IMR-90 (cell line): ENCODE results near the gene DUSP8. TPM values are rescaled to one million over a fixed set of nuclear protein-coding genes. Genes with fewer than 3 reads are reported as not detected.

Experiments used
- ATAC-seq: fragments of 200-7000 bp; cut with Tn5 transposase; 2 replicates; pipeline ENCODE4 v1.9.1; 2020; ENCODE audit warnings: low read depth, mild to moderate bottlenecking, moderate library complexity
- BruUV-seq: library from RNA; stranded (reverse); fragments of 400-500 nt; replicated peaks from 2 replicates; lab custom pipeline; 2021; lab: Mats Ljungman, UMichigan
- CTCF ChIA-PET: fragments of 300-600 bp; formaldehyde crosslinking; extraction: SDS; loops from one replicate; lab custom pipeline; 2021; ENCODE audit warnings: antibody characterized with exemption; lab: Yijun Ruan, JAX
- POLR2A ChIA-PET: fragments of 300-600 bp; sonication (Branson Sonifier 250); formaldehyde crosslinking; loops from one replicate; lab custom pipeline; 2022; ENCODE audit warnings: antibody characterized with exemption; ENCODE audit not compliant: unreplicated experiment; lab: Charles Lee
- DNase-seq: peaks from one replicate; pipeline ENCODE4 v3.0.0; 2013
- H2AFZ ChIP-seq: replicated peaks from 2 replicates; pipeline ENCODE3; 2013; ENCODE audit warnings: low read length, mild to moderate bottlenecking; ENCODE audit not compliant: poor library complexity
- H2AK5ac ChIP-seq: 2 replicates; pipeline ENCODE4 v1.6.1; 2013; ENCODE audit warnings: low read depth, low read length, inconsistent platforms
- H2AK9ac ChIP-seq: replicated peaks from 2 replicates; pipeline ENCODE3; 2013; ENCODE audit warnings: mild to moderate bottlenecking, low read depth, low read length, moderate library complexity; ENCODE audit not compliant: poor library complexity
- H2BK120ac ChIP-seq: 2 replicates; pipeline ENCODE4 v1.6.1; 2013; ENCODE audit warnings: low read depth, low read length, inconsistent platforms
- H2BK15ac ChIP-seq: 3 replicates; pipeline ENCODE4 v1.6.1; 2013; ENCODE audit warnings: low read depth, low read length, inconsistent platforms
- H2BK20ac ChIP-seq: 2 replicates; pipeline ENCODE4 v1.6.1; 2013; ENCODE audit warnings: low read depth, mild to moderate bottlenecking, inconsistent platforms, low read length, moderate library complexity
- H2BK5ac ChIP-seq: 2 replicates; pipeline ENCODE4 v1.6.1; 2013; ENCODE audit warnings: mild to moderate bottlenecking, low read depth, low read length, inconsistent platforms; ENCODE audit not compliant: poor library complexity, severe bottlenecking
- H3K14ac ChIP-seq: replicated peaks from 2 replicates; pipeline ENCODE4 v1.6.1; 2013; ENCODE audit warnings: low read depth, low read length, inconsistent platforms
- H3K18ac ChIP-seq: 2 replicates; pipeline ENCODE4 v1.6.1; 2013; ENCODE audit warnings: low read depth, low read length, control low read depth
- H3K23ac ChIP-seq: 2 replicates; pipeline ENCODE4 v1.6.1; 2013; ENCODE audit warnings: low read depth, low read length, inconsistent platforms
- H3K27ac ChIP-seq: 2 replicates; pipeline ENCODE4 v1.5.1; 2013; ENCODE audit warnings: mild to moderate bottlenecking, control low read depth, low read length; ENCODE audit not compliant: insufficient read depth
- H3K27me3 ChIP-seq: 2 replicates; pipeline ENCODE4 v1.6.1; 2013; ENCODE audit warnings: low read length; ENCODE audit not compliant: control insufficient read depth, insufficient read depth
- H3K36me3 ChIP-seq: 2 replicates; pipeline ENCODE4 v1.6.1; 2013; ENCODE audit warnings: low read length, mixed read lengths; ENCODE audit not compliant: control insufficient read depth, insufficient read depth
- H3K4ac ChIP-seq: 2 replicates; pipeline ENCODE4 v1.6.1; 2013; ENCODE audit warnings: low read depth, low read length, inconsistent platforms
- H3K4me1 ChIP-seq: 2 replicates; pipeline ENCODE4 v1.6.1; 2013; ENCODE audit warnings: low read length, mixed read lengths; ENCODE audit not compliant: control insufficient read depth, insufficient read depth
- H3K4me2 ChIP-seq: 2 replicates; pipeline ENCODE4 v1.6.1; 2013; ENCODE audit warnings: low read depth, mild to moderate bottlenecking, control low read depth, low read length, moderate library complexity
- H3K4me3 ChIP-seq: 2 replicates; pipeline ENCODE4 v1.5.1; 2013; ENCODE audit warnings: low read depth, mild to moderate bottlenecking, control low read depth, low read length, moderate library complexity; ENCODE audit not compliant: insufficient read depth
- H3K56ac ChIP-seq: 2 replicates; pipeline ENCODE4 v1.6.1; 2013; ENCODE audit warnings: low read length, inconsistent platforms; ENCODE audit not compliant: insufficient read depth; ENCODE audit errors: extremely low read depth
- H3K79me1 ChIP-seq, 2 experiments: 2 replicates each; pipeline ENCODE4 v1.6.1; 2013; ENCODE audit warnings: low read length in 2 of 2, inconsistent platforms in 1 of 2, low read depth in 1 of 2
- H3K9ac ChIP-seq: 2 replicates; pipeline ENCODE4 v1.6.1; 2013; ENCODE audit warnings: low read depth, low read length, control low read depth
- H3K9me1 ChIP-seq: 2 replicates; pipeline ENCODE4 v1.6.1; 2013; ENCODE audit warnings: low read length, inconsistent platforms; ENCODE audit not compliant: insufficient read depth
- H3K9me3 ChIP-seq: 2 replicates; pipeline ENCODE4 v1.6.1; 2013; ENCODE audit warnings: low read length; ENCODE audit not compliant: control insufficient read depth, insufficient read depth
- H4K20me1 ChIP-seq: 2 replicates; pipeline ENCODE4 v1.6.1; 2013; ENCODE audit warnings: low read length, inconsistent platforms; ENCODE audit not compliant: insufficient read depth
- H4K5ac ChIP-seq: 2 replicates; pipeline ENCODE4 v1.6.1; 2013; ENCODE audit warnings: mild to moderate bottlenecking, low read depth, low read length, control low read depth
- H4K8ac ChIP-seq, 2 experiments: 2 replicates each; pipeline ENCODE4 v1.6.1; 2013; ENCODE audit warnings: low read depth in 2 of 2, low read length in 2 of 2, control low read depth in 1 of 2, inconsistent platforms in 1 of 2
- H4K91ac ChIP-seq: 2 replicates; pipeline ENCODE4 v1.6.1; 2013; ENCODE audit warnings: low read depth, low read length, inconsistent platforms; ENCODE audit not compliant: insufficient read depth
- BHLHE40 ChIP-seq: fragments of 150-350 bp; IDR thresholded peaks from 2 replicates; pipeline ENCODE4 v1.6.1; 2016; ENCODE audit warnings: mild to moderate bottlenecking, low read depth, low read length
- CEBPB ChIP-seq: IDR thresholded peaks from 2 replicates; pipeline ENCODE4 v1.6.1; 2012; ENCODE audit warnings: low read depth, low read length, improper control_type of control experiment
- CHD1 ChIP-seq: IDR thresholded peaks from 2 replicates; pipeline ENCODE4 v1.6.1; 2012; ENCODE audit warnings: low read depth, low read length, improper control_type of control experiment
- FOS ChIP-seq: fragments of 150-350 bp; IDR thresholded peaks from 2 replicates; pipeline ENCODE4 v1.6.1; 2016; ENCODE audit warnings: low read depth, low read length
- MAFK ChIP-seq: IDR thresholded peaks from 2 replicates; pipeline ENCODE4 v1.6.1; 2012; ENCODE audit warnings: low read depth, low read length, improper control_type of control experiment
- MAZ ChIP-seq: IDR thresholded peaks from 2 replicates; pipeline ENCODE4 v1.6.1; 2012; ENCODE audit warnings: low read depth, mild to moderate bottlenecking, low read length, improper control_type of control experiment, moderate library complexity, borderline replicate concordance
- MXI1 ChIP-seq: IDR thresholded peaks from 2 replicates; pipeline ENCODE4 v1.6.1; 2012; ENCODE audit warnings: low read depth, mild to moderate bottlenecking, low read length, moderate library complexity, borderline replicate concordance
- NFE2L2 ChIP-seq: fragments of 150-350 bp; IDR thresholded peaks from 2 replicates; pipeline ENCODE4 v1.6.1; 2016; ENCODE audit warnings: low read depth, mild to moderate bottlenecking, low read length
- POLR2A ChIP-seq: IDR thresholded peaks from 2 replicates; pipeline ENCODE4 v1.6.1; 2012; ENCODE audit warnings: mild to moderate bottlenecking, low read depth, low read length
- RAD21 ChIP-seq: IDR thresholded peaks from 2 replicates; pipeline ENCODE4 v1.6.1; 2012; ENCODE audit warnings: low read length, improper control_type of control experiment
- RCOR1 ChIP-seq: IDR thresholded peaks from 2 replicates; pipeline ENCODE4 v1.6.1; 2012; ENCODE audit warnings: mild to moderate bottlenecking, low read length, improper control_type of control experiment; ENCODE audit not compliant: insufficient replicate concordance
- RFX5 ChIP-seq: IDR thresholded peaks from 2 replicates; pipeline ENCODE4 v1.8.0; 2012; ENCODE audit warnings: low read depth, mild to moderate bottlenecking, low read length, moderate library complexity
- SMC3 ChIP-seq: fragments of 150-350 bp; IDR thresholded peaks from 2 replicates; pipeline ENCODE4 v1.6.1; 2016; ENCODE audit warnings: low read depth, mild to moderate bottlenecking, antibody characterized with exemption, low read length, moderate library complexity
- WGBS, 2 experiments: methylation state at CpG; one replicate each; pipeline versions ENCODE4 v1.1.5 to v1.1.7; 2013; ENCODE audit warnings: missing lambda C conversion rate in 2 of 2; ENCODE audit not compliant: insufficient read length in 1 of 2; ENCODE audit errors: extremely low coverage in 2 of 2; 5-methylcytosine and 5-hydroxymethylcytosine counted together
- dilution Hi-C: fragments of 300-500 bp; cut with HindIII; formaldehyde crosslinking; loops from one replicate; pipeline ENCODE4 v1.14.3; 2018; ENCODE audit warnings: low sequenced_read_pairs; ENCODE audit not compliant: unreplicated experiment
- in situ Hi-C: fragments of 300-500 bp; cut with MboI; formaldehyde crosslinking; loops from 3 replicates; pipeline ENCODE4 v1.14.3; 2019; ENCODE audit warnings: low sequenced_read_pairs, inconsistent platforms, mixed read lengths
- intact Hi-C: fragments of 100-400 bp; cut with micrococcal nuclease; formaldehyde crosslinking; loops from 2 replicates; pipeline ENCODE4 v1.10.0; 2022
- polyA plus RNA-seq, 3 experiments: library from polyadenylated mRNA; depleted of rRNA; stranded (reverse); fragments of >200 nt; gene quantifications; 2 replicates each; pipeline ENCODE4 v1.2.3, GENCODE V29; 2012; ENCODE audit warnings: low replicate concordance in 1 of 3
- total RNA-seq: library from RNA; depleted of rRNA; stranded (reverse); fragments of >200 nt; gene quantifications from 2 replicates; pipeline ENCODE4 v1.2.3, GENCODE V29; 2012
- TF ChIP-seq, protein P1 (sequence below): conservative IDR thresholded peaks from 2 replicates; pipeline ENCODE4 v1.5.1; 2012; ENCODE audit warnings: mild to moderate bottlenecking, low read depth, low read length, improper control_type of control experiment
- TF ChIP-seq, protein P2 (sequence below): fragments of 150-350 bp; IDR thresholded peaks from 2 replicates; pipeline ENCODE4 v1.6.1; 2016; ENCODE audit warnings: low read depth, mild to moderate bottlenecking, low read length, moderate library complexity, borderline replicate concordance
- TF ChIP-seq, protein P3 (sequence below): fragments of 150-350 bp; IDR thresholded peaks from 2 replicates; pipeline ENCODE4 v1.6.1; 2017; ENCODE audit warnings: mild to moderate bottlenecking, antibody characterized with exemption, low read length, low read depth

Gene DUSP8
- total and polyA plus RNA-seq, 2 of the 4 experiments (the other 2 are of a cell fraction) = 0.72 to 4.2 TPM

DNA sequence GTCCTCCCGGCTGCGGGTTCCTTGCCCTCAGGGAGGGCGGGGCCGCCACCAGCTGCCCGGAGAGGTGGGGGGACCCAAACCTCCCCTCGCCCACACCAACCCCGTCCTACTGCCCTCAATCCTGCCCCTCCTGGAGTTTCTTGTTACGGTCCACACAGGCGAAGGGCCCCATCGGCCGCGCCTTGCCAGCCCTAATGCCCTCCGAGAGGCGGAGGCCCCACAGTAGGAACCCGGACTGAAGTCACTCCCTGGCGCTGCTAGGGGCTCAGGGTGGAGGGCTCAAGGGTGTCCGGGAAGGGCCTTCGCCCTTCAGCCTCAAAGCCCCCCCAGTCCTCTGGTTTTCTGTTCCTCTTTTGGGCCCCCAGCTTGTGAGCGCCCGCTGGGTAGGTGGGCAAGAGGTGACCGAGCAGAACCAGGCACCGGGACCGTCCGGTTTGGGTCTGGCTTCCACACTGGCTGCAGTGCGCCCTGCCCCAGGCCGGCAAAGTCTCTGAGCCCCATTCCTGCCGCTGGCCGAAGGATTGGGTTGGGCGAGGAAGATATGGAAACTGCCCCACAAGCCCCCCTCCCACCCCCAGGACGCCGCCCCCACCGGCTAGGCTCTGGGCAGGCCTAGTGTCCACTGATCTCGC is 24.5 kb downstream of the DUSP8 start:
- no peaks in the 10 kb centered on the region for H3K36me3 ChIP-seq
- ATAC-seq (no peak), DNase-seq (no peak)
- no peaks in the 10 kb centered on the region for H3K9me1 ChIP-seq
- BruUV-seq = no TSS peak
- no peak overlapping the region for H3K4ac ChIP-seq
- H3K18ac ChIP-seq = no peak overlapping the region
- no peak overlapping the region for H4K91ac ChIP-seq
- POLR2A ChIA-PET = no interaction called here
- H3K23ac ChIP-seq = no peak overlapping the region
- no peak overlapping the region for H3K9ac ChIP-seq
- in situ Hi-C loops (no loop called here), dilution Hi-C loops (no loop called here), intact Hi-C loops (loop anchor here (2.0 kb wide), 1 partner anchor 81 kb away; the partner anchor contains the start of gene KRTAP5-5)
- H4K20me1 ChIP-seq = 0 out of 2 replicates have a peak, but pooled peaks cover 5% of the 10 kb centered on the region
- no peak overlapping the region for H2BK20ac ChIP-seq
- WGBS, 2 experiments = 36% methylated on average over 9 of the region's 33 CpGs; no CpG with 5 or more reads in 1 of the 2 experiments
- no peaks in the 10 kb centered on the region for H3K79me1 ChIP-seq
- no peak overlapping the region for H4K5ac ChIP-seq
- no peak overlapping the region for H2AK9ac ChIP-seq
- H3K27ac ChIP-seq = no peak overlapping the region
- TF ChIP-seq CHD1 (no peak), MXI1 (no peak), RCOR1 (no peak), CEBPB (no peak), RAD21 (no peak), FOS (no peak), SMC3 (no peak), MAFK (no peak), MAZ (no peak), NFE2L2 (no peak), RFX5 (no peak), BHLHE40 (no peak), POLR2A (no peak)
- TF ChIP-seq, protein P1, sequence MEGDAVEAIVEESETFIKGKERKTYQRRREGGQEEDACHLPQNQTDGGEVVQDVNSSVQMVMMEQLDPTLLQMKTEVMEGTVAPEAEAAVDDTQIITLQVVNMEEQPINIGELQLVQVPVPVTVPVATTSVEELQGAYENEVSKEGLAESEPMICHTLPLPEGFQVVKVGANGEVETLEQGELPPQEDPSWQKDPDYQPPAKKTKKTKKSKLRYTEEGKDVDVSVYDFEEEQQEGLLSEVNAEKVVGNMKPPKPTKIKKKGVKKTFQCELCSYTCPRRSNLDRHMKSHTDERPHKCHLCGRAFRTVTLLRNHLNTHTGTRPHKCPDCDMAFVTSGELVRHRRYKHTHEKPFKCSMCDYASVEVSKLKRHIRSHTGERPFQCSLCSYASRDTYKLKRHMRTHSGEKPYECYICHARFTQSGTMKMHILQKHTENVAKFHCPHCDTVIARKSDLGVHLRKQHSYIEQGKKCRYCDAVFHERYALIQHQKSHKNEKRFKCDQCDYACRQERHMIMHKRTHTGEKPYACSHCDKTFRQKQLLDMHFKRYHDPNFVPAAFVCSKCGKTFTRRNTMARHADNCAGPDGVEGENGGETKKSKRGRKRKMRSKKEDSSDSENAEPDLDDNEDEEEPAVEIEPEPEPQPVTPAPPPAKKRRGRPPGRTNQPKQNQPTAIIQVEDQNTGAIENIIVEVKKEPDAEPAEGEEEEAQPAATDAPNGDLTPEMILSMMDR = no peak
- TF ChIP-seq, protein P2, sequence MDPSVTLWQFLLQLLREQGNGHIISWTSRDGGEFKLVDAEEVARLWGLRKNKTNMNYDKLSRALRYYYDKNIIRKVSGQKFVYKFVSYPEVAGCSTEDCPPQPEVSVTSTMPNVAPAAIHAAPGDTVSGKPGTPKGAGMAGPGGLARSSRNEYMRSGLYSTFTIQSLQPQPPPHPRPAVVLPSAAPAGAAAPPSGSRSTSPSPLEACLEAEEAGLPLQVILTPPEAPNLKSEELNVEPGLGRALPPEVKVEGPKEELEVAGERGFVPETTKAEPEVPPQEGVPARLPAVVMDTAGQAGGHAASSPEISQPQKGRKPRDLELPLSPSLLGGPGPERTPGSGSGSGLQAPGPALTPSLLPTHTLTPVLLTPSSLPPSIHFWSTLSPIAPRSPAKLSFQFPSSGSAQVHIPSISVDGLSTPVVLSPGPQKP = no peak
- TF ChIP-seq, protein P3, sequence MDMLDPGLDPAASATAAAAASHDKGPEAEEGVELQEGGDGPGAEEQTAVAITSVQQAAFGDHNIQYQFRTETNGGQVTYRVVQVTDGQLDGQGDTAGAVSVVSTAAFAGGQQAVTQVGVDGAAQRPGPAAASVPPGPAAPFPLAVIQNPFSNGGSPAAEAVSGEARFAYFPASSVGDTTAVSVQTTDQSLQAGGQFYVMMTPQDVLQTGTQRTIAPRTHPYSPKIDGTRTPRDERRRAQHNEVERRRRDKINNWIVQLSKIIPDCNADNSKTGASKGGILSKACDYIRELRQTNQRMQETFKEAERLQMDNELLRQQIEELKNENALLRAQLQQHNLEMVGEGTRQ = no peak
- H2BK5ac ChIP-seq = no peak overlapping the region
- no peak overlapping the region for H2BK15ac ChIP-seq
- H3K9me3 ChIP-seq = no peaks in the 10 kb centered on the region
- no peak overlapping the region for H4K8ac ChIP-seq
- peak overlapping the region; percentile 89 for H2AFZ ChIP-seq
- CTCF ChIA-PET = interaction anchor here (1.2 to 2.1 kb wide), 4 partner anchors 11 to 30 kb away, joined by 4 to 30 read pairs (median 5); partner anchors contain the start of gene DUSP8
- H3K4me3 ChIP-seq = no peak overlapping the region
- no peak overlapping the region for H3K56ac ChIP-seq
- H3K4me2 ChIP-seq = no peak overlapping the region
- peaks cover 49% of the 10 kb centered on the region for H3K27me3 ChIP-seq
- H3K4me1 ChIP-seq = peaks cover 4% of the 10 kb centered on the region; the same call in 1 of the 2 replicates
- H2BK120ac ChIP-seq = no peak overlapping the region
- H3K14ac ChIP-seq = no peak overlapping the region
- no peak overlapping the region for H2AK5ac ChIP-seq
